HCT116 (cell line): Measurements from ENCODE around the gene MANBA. TPM values are rescaled to one million over a fixed set of nuclear protein-coding genes. Genes with fewer than 3 reads are reported as not detected.
"Not testable (repeated sequence)": the region's sequence is repeated elsewhere in the genome, so short reads cannot be mapped to it uniquely, and the experiment has no call there.

Experiments used
- ATAC-seq: fragments of 200-7000 bp; cut with Tn5 transposase; 2 replicates; pipeline ENCODE4 v1.9.1; 2020; ENCODE audit warnings: mild to moderate bottlenecking, moderate library complexity
- BruUV-seq: library from RNA; stranded (reverse); fragments of 400-500 nt; replicated peaks from 2 replicates; lab custom pipeline; 2021; lab: Mats Ljungman, UMichigan
- CTCF ChIA-PET: fragments of 300-600 bp; sonication (Branson Sonifier 250); formaldehyde crosslinking; loops from one replicate; lab custom pipeline; 2021; ENCODE audit warnings: antibody characterized with exemption; lab: Charles Lee
- POLR2A ChIA-PET: fragments of 300-600, 350-600 bp; sonication (Branson Sonifier 250); formaldehyde crosslinking; loops from one replicate; lab custom pipeline; 2021; ENCODE audit warnings: antibody characterized with exemption; lab: Charles Lee
- RAD21 ChIA-PET, 2 experiments: fragments of 300-600 bp; sonication (Branson Sonifier 250); formaldehyde crosslinking; loops; one replicate each; lab custom pipeline; 2023; ENCODE audit warnings: low total read pairs in 2 of 2; ENCODE audit not compliant: uncharacterized antibody in 2 of 2, unreplicated experiment in 2 of 2, low non-redundant PET in 1 of 2; lab: Charles Lee
- DNase-seq: peaks from one replicate; pipeline ENCODE4 v3.0.0-alpha.2; 2010; ENCODE audit warnings: low read depth, low spot score
- H2AFZ ChIP-seq: fragments of 200-600 bp; shearing (Covaris generic), sonication (generic); 2 replicates; pipeline ENCODE4 v1.6.1; 2017; ENCODE audit warnings: low read depth, mixed run types, mixed read lengths, antibody characterized with exemption, low read length; ENCODE audit not compliant: poor library complexity, severe bottlenecking
- H3K27ac ChIP-seq: 2 replicates; pipeline ENCODE4 v1.5.1; 2012; ENCODE audit warnings: low read depth, low read length
- H3K27me3 ChIP-seq: fragments of 200-600 bp; sonication (generic); 2 replicates; pipeline ENCODE4 v1.6.1; 2016; ENCODE audit warnings: mixed run types, low read length, mixed read lengths; ENCODE audit not compliant: insufficient read depth
- H3K36me3 ChIP-seq, 2 experiments: fragments of 200-500 bp in 1 of 2; fragments of 200-600 bp in 1 of 2; sonication (Bioruptor generic) in 1 of 2; sonication (generic) in 1 of 2; 2 replicates each; pipeline versions ENCODE4 v1.5.1 to v1.6.1; 2014 to 2016; ENCODE audit warnings: low read length in 2 of 2, inconsistent platforms in 1 of 2, mixed read lengths in 1 of 2, mixed run types in 1 of 2; ENCODE audit not compliant: insufficient read depth in 2 of 2, control insufficient read depth in 1 of 2
- H3K4me1 ChIP-seq, 2 experiments: fragments of 200-600 bp in 1 of 2; sonication (generic) in 1 of 2; 2 replicates each; pipeline versions ENCODE4 v1.5.1 to v1.6.1; 2012 to 2017; ENCODE audit warnings: low read length in 2 of 2, inconsistent platforms in 1 of 2, mild to moderate bottlenecking in 1 of 2, mixed read lengths in 1 of 2, mixed run types in 1 of 2, moderate library complexity in 1 of 2; ENCODE audit not compliant: insufficient read depth in 2 of 2, control insufficient read depth in 1 of 2
- H3K4me2 ChIP-seq: fragments of 200-600 bp; sonication (generic); 2 replicates; pipeline ENCODE4 v1.6.1; 2017; ENCODE audit warnings: mixed run types, low read length, mixed read lengths
- H3K4me3 ChIP-seq, 2 experiments: fragments of 200-600 bp in 1 of 2; sonication (generic) in 1 of 2; replicated peaks in 1 of 2; 2 replicates each; pipeline ENCODE4 v1.5.1; 2011 to 2016; ENCODE audit warnings: low read length in 2 of 2, control low read depth in 1 of 2, low read depth in 1 of 2, mild to moderate bottlenecking in 1 of 2, mixed read lengths in 1 of 2, mixed run types in 1 of 2
- H3K79me2 ChIP-seq: fragments of 200-600 bp; sonication (generic); 2 replicates; pipeline ENCODE4 v1.6.1; 2017; ENCODE audit warnings: mild to moderate bottlenecking, mixed run types, low read length, moderate library complexity, mixed read lengths; ENCODE audit not compliant: insufficient read depth
- H3K9ac ChIP-seq: fragments of 200-600 bp; sonication (generic); 2 replicates; pipeline ENCODE4 v1.6.1; 2016; ENCODE audit warnings: low read length, mixed read lengths
- H3K9me2 ChIP-seq: fragments of 200-600 bp; sonication (generic), shearing (Covaris generic); 2 replicates; pipeline ENCODE4 v1.6.1; 2017; ENCODE audit warnings: mixed run types, mild to moderate bottlenecking, moderate library complexity; ENCODE audit not compliant: insufficient read depth
- H3K9me3 ChIP-seq, 2 experiments: fragments of 200-500 bp in 1 of 2; fragments of 200-600 bp in 1 of 2; sonication (Bioruptor generic) in 1 of 2; sonication (generic) in 1 of 2; 2 replicates each; pipeline ENCODE4 v1.6.1; 2014 to 2017; ENCODE audit warnings: low read length in 2 of 2, mixed read lengths in 2 of 2, inconsistent platforms in 1 of 2, low read depth in 1 of 2, mild to moderate bottlenecking in 1 of 2, mixed run types in 1 of 2, moderate library complexity in 1 of 2; ENCODE audit not compliant: control insufficient read depth in 1 of 2, insufficient read depth in 1 of 2
- H4K20me1 ChIP-seq: fragments of 200-600 bp; sonication (generic), shearing (Covaris generic); 2 replicates; pipeline ENCODE4 v1.6.1; 2017; ENCODE audit warnings: mixed run types, mild to moderate bottlenecking, moderate library complexity; ENCODE audit not compliant: insufficient read depth
- CEBPB ChIP-seq: IDR thresholded peaks from 2 replicates; pipeline ENCODE4 v1.6.1; 2012; ENCODE audit warnings: low read depth
- CTCF ChIP-seq, 3 experiments: fragments of 200-600 bp in 1 of 3; sonication (generic) in 1 of 3; IDR thresholded peaks in 2 of 3; conservative IDR thresholded peaks in 1 of 3; 2 replicates each; pipeline ENCODE4 v1.5.1; 2012 to 2017; ENCODE audit warnings: low read depth in 2 of 3, low read length in 2 of 3, antibody characterized with exemption in 1 of 3, borderline replicate concordance in 1 of 3, control low read depth in 1 of 3, mild to moderate bottlenecking in 1 of 3, mixed read lengths in 1 of 3, mixed run types in 1 of 3, moderate library complexity in 1 of 3; ENCODE audit not compliant: insufficient read depth in 1 of 3
- EGR1 ChIP-seq: IDR thresholded peaks from 2 replicates; pipeline ENCODE4 v1.6.1; 2012; ENCODE audit warnings: low read depth
- EZH2 ChIP-seq: fragments of 200-600 bp; sonication (generic); IDR thresholded peaks from 2 replicates; pipeline ENCODE4 v1.6.1; 2017; ENCODE audit warnings: antibody characterized with exemption, mixed run types
- MAX ChIP-seq: IDR thresholded peaks from 2 replicates; pipeline ENCODE4 v1.6.1; 2012
- RAD21 ChIP-seq: IDR thresholded peaks from 2 replicates; pipeline ENCODE4 v1.6.1; 2012; ENCODE audit warnings: low read depth, mild to moderate bottlenecking
- intact Hi-C: fragments of 100-400 bp; cut with micrococcal nuclease; formaldehyde crosslinking; loops from 2 replicates; pipeline ENCODE4 v1.10.0; 2022
- total RNA-seq: library from RNA; stranded (reverse); gene quantifications from one replicate; pipeline ENCODE4 v1.2.1, GENCODE V29; 2021; ENCODE audit not compliant: unreplicated experiment

Gene MANBA
- total RNA-seq, 1 experiment from 2014 or later = 21.3 TPM

GRCh38 chr4:102710986-102711385 is 49.8 kb downstream of the MANBA start:
- Histone ChIP-seq H2AFZ (no peak overlapping the region), H3K4me1 (peaks cover 3% of the 10 kb centered on the region in 2 experiments; a peak in 1 of 4 replicates), H4K20me1 (no peaks in the 10 kb centered on the region), H3K9me3 (no peaks in the 10 kb centered on the region), H3K36me3 (no peaks in the 10 kb centered on the region), H3K9me2 (no peaks in the 10 kb centered on the region), H3K4me3 (no peak overlapping the region), H3K27me3 (no peaks in the 10 kb centered on the region), H3K79me2 (no peaks in the 10 kb centered on the region), H3K27ac (no peak overlapping the region), H3K9ac (no peak overlapping the region), H3K4me2 (no peak overlapping the region)
- DNase-seq (no peak), ATAC-seq (no peak)
- ChIA-PET POLR2A (no interaction called here), RAD21 (no interaction called here), CTCF (no interaction called here)
- TF ChIP-seq RAD21 (no peak), CTCF (IDR thresholded peaks at IDR 0.05 in 2 of 3, conservative IDR thresholded peaks at IDR 0.05 in 1 of 3; ENCODE audit: borderline replicate concordance in 1 of 3, insufficient read depth in 1 of 3, low read depth in 2 of 3, low read length in 2 of 3) (no peak), MAX (no peak), EZH2 (no peak), EGR1 (no peak), CEBPB (no peak)
- no TSS peak for BruUV-seq
- intact Hi-C loops = no loop called here

- H3K4me1 ChIP-seq, POLR2A ChIA-PET, BruUV-seq, H3K4me2 ChIP-seq, H3K27ac ChIP-seq, intact Hi-C loops, CTCF ChIA-PET, H4K20me1 ChIP-seq, H3K27me3 ChIP-seq, DNase-seq, RAD21 ChIA-PET, H3K4me3 ChIP-seq, H3K9me3 ChIP-seq, H3K9ac ChIP-seq, ATAC-seq, H3K36me3 ChIP-seq, H3K9me2 ChIP-seq, H2AFZ ChIP-seq, H3K79me2 ChIP-seq: not testable (repeated sequence)
These were observed 51.7 kb downstream of the MANBA start for GRCh38 chr4:102709060-102709459.
